Breast epithelium (tissue), 3 donors: ENCODE data around the gene RPS17.

Experiments used
- CTCF ChIP-seq, 3 donors: fragments of 450-650 bp; IDR thresholded peaks; one replicate each; pipeline ENCODE4 v1.5.1; 2016 to 2017; ENCODE audit warnings: antibody characterized with exemption in 3 of 3, mild to moderate bottlenecking in 3 of 3, moderate library complexity in 3 of 3
- POLR2AphosphoS5 ChIP-seq, 3 donors: sonication (generic); formaldehyde crosslinking; IDR thresholded peaks; one replicate each; pipeline ENCODE4 v1.6.1; 2017; ENCODE audit warnings: antibody characterized with exemption in 3 of 3

GRCh38 chr15:82552861-82553260 lies 12.6 kb upstream of the RPS17 start:
- TF ChIP-seq CTCF (IDR thresholded peaks at IDR 0.05) (no peak), POLR2AphosphoS5 (IDR thresholded peaks at IDR 0.05) (no peak)
